ENCODE data around the gene DDX59.

DDX59 gene

DNA sequence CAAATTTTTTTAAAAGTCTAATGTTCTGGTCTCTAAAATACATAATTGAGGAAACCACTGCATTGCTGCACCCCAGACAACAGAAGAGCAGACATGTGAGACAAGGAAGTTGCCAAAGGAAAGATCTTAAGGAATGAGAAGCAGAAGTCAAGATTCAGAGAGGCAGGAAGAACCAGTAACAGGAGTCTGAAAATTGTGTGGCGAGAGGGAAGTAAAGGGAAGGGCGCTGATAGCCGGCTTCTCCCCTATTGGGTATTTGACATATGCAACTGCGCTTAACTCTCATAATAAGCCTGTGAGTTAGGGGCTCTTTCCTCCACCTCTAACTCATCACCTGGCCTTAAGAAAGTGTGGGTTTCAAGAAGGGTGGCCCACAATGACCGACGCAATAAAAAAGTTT is 27.2 kb downstream of the DDX59 start:
- no peaks in the 10 kb centered on the region for H3K4me1 ChIP-seq (ENCODE audit: control insufficient read depth, insufficient read depth, low read length)
- no peaks in the 10 kb centered on the region for H3K9me3 ChIP-seq (ENCODE audit: control insufficient read depth, insufficient read depth, low read depth, low read length)
- peaks cover 12 to 17% of the 10 kb centered on the region in 2 experiments for H3K36me3 ChIP-seq (ENCODE audit: control insufficient read depth in 2 of 2, insufficient read depth in 1 of 2, low read length in 2 of 2)
- CTCF ChIA-PET = interaction anchor here (1.0 kb wide), 1 partner anchor 11 kb away, joined by 3 read pairs; no protein-coding TSS in a partner anchor
- POLR2A ChIA-PET = no interaction called here
- no peak overlapping the region for H3K4me3 ChIP-seq (ENCODE audit: low read depth, low read length)
- TF ChIP-seq ZNF23 (tag by site-specific recombination; IDR thresholded peaks at IDR 0.05; ENCODE audit: borderline replicate concordance) = no peak
- TF ChIP-seq ZNF830 (tag by site-specific recombination; IDR thresholded peaks at IDR 0.05; ENCODE audit: low read depth) = no peak
- TF ChIP-seq ZNF148 (tag by site-specific recombination; IDR thresholded peaks at IDR 0.05; ENCODE audit: borderline replicate concordance) = no peak
- TF ChIP-seq ZNF660 (tag by site-specific recombination; IDR thresholded peaks at IDR 0.05) = no peak
- TF ChIP-seq IKZF3 (tag by site-specific recombination; IDR thresholded peaks at IDR 0.05) = no peak
- TF ChIP-seq ZNF623 (tag by site-specific recombination; IDR thresholded peaks at IDR 0.05) = no peak
- no peak for TF ChIP-seq ZNF302 (tag by site-specific recombination; IDR thresholded peaks at IDR 0.05; ENCODE audit: low read depth)
- no peak for TF ChIP-seq ZSCAN4 (tag by site-specific recombination; IDR thresholded peaks at IDR 0.05)
- no peak for TF ChIP-seq ZSCAN30 (tag by site-specific recombination; IDR thresholded peaks at IDR 0.05)
- TF ChIP-seq KLF8 (tag by site-specific recombination; IDR thresholded peaks at IDR 0.05) = no peak
- TF ChIP-seq ZNF776 (tag by site-specific recombination; IDR thresholded peaks at IDR 0.05; ENCODE audit: borderline replicate concordance) = no peak
- TF ChIP-seq KLF7 (tag by site-specific recombination; IDR thresholded peaks at IDR 0.05; ENCODE audit: borderline replicate concordance) = no peak
- no peak for TF ChIP-seq SETDB1 (IDR thresholded peaks at IDR 0.05; ENCODE audit: insufficient read length, low read length)
- no peak for TF ChIP-seq ZNF837 (tag by site-specific recombination; IDR thresholded peaks at IDR 0.05)
- TF ChIP-seq ZBTB17 (tag by site-specific recombination; IDR thresholded peaks at IDR 0.05) = no peak
- no peak overlapping the region for H3K27ac ChIP-seq (ENCODE audit: extremely low read depth, low read depth, low read length)

DNA sequence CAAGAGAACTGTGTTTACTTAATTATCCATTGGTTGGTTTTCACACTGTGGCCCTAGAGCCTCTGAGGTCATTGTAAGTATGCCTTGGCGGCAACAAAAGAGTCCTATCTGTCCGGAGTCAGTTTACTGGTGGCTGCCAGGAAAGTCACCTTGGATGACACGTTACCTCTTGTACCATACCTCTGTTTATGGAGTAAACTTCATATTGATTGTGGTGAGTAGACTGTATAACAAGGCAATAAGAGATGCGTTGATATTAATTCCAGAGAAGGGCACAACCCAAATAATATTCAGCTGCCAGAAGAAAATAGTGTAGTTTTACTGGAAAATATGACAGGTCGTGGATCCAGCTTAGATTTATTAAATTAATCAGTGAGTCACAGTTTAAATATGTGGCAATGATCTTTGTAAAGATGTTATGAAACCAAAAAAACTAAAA is 28.7 kb downstream of the DDX59 start:
- Histone ChIP-seq H3K4me1 (ENCODE audit: control insufficient read depth, insufficient read depth, low read length) (no peaks in the 10 kb centered on the region), H3K36me3 (ENCODE audit: control insufficient read depth in 2 of 2, insufficient read depth in 1 of 2, low read length in 2 of 2) (peaks cover 3 to 12% of the 10 kb centered on the region in 2 experiments), H3K9me3 (ENCODE audit: control insufficient read depth, insufficient read depth, low read depth, low read length) (no peaks in the 10 kb centered on the region), H3K4me3 (ENCODE audit: low read depth, low read length) (no peak overlapping the region), H3K27ac (ENCODE audit: extremely low read depth, low read depth, low read length) (no peak overlapping the region)
- ChIA-PET CTCF (no interaction called here), POLR2A (no interaction called here)
- TF ChIP-seq REPIN1 (tag by site-specific recombination; IDR thresholded peaks at IDR 0.05; ENCODE audit: low read depth) = no peak
- TF ChIP-seq ZNF555 (tag by site-specific recombination; conservative IDR thresholded peaks at IDR 0.05) = no peak
- no peak for TF ChIP-seq KLF8 (tag by site-specific recombination; IDR thresholded peaks at IDR 0.05)
- TF ChIP-seq, protein P1, sequence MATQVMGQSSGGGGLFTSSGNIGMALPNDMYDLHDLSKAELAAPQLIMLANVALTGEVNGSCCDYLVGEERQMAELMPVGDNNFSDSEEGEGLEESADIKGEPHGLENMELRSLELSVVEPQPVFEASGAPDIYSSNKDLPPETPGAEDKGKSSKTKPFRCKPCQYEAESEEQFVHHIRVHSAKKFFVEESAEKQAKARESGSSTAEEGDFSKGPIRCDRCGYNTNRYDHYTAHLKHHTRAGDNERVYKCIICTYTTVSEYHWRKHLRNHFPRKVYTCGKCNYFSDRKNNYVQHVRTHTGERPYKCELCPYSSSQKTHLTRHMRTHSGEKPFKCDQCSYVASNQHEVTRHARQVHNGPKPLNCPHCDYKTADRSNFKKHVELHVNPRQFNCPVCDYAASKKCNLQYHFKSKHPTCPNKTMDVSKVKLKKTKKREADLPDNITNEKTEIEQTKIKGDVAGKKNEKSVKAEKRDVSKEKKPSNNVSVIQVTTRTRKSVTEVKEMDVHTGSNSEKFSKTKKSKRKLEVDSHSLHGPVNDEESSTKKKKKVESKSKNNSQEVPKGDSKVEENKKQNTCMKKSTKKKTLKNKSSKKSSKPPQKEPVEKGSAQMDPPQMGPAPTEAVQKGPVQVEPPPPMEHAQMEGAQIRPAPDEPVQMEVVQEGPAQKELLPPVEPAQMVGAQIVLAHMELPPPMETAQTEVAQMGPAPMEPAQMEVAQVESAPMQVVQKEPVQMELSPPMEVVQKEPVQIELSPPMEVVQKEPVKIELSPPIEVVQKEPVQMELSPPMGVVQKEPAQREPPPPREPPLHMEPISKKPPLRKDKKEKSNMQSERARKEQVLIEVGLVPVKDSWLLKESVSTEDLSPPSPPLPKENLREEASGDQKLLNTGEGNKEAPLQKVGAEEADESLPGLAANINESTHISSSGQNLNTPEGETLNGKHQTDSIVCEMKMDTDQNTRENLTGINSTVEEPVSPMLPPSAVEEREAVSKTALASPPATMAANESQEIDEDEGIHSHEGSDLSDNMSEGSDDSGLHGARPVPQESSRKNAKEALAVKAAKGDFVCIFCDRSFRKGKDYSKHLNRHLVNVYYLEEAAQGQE (tag by site-specific recombination; IDR thresholded peaks at IDR 0.05) = no peak
- TF ChIP-seq ZNF670 (tag by site-specific recombination; IDR thresholded peaks at IDR 0.05; ENCODE audit: low read depth) = no peak
- TF ChIP-seq ZNF521 (tag by site-specific recombination; IDR thresholded peaks at IDR 0.05) = no peak
- TF ChIP-seq ZNF629 (tag by site-specific recombination; IDR thresholded peaks at IDR 0.05) = no peak
- TF ChIP-seq, protein P2, sequence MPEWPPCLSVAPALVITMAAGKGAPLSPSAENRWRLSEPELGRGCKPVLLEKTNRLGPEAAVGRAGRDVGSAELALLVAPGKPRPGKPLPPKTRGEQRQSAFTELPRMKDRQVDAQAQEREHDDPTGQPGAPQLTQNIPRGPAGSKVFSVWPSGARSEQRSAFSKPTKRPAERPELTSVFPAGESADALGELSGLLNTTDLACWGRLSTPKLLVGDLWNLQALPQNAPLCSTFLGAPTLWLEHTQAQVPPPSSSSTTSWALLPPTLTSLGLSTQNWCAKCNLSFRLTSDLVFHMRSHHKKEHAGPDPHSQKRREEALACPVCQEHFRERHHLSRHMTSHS (tag by site-specific recombination; IDR thresholded peaks at IDR 0.05) = no peak
- no peak for TF ChIP-seq ZNF549 (tag by site-specific recombination; IDR thresholded peaks at IDR 0.05)
- TF ChIP-seq ZNF394 (tag by site-specific recombination; IDR thresholded peaks at IDR 0.05; ENCODE audit: borderline replicate concordance) = no peak
- TF ChIP-seq SETDB1 (IDR thresholded peaks at IDR 0.05; ENCODE audit: insufficient read length, low read length) = no peak
